GM19438 (cell line): Measurements from ENCODE around the gene SLC26A11.

Source experiments
- ATAC-seq: cut with Tn5 transposase; IDR thresholded peaks from one replicate; pipeline ENCODE4 v1.9.1; 2021; ENCODE audit warnings: low read depth; ENCODE audit not compliant: unreplicated experiment

SLC26A11 gene

GRCh38 chr17:80277751-80278671 is 57.8 kb downstream of the SLC26A11 start:
- no peak for ATAC-seq

- ATAC-seq, result no peak
These were observed 59.7 kb downstream of the SLC26A11 start for GRCh38 chr17:80279895-80280294.

- ATAC-seq, result no peak
These were observed 61.3 kb downstream of the SLC26A11 start for GRCh38 chr17:80281516-80281915.

GRCh38 chr17:80283116-80283852 is 63.1 kb downstream of the SLC26A11 start:
- no peak for ATAC-seq

GRCh38 chr17:80284631-80285030 is 64.4 kb downstream of the SLC26A11 start:
- ATAC-seq, result no peak

GRCh38 chr17:80285237-80285920 is 65.2 kb downstream of the SLC26A11 start:
- ATAC-seq, result no peak

GRCh38 chr17:80286638-80286960 is 66.4 kb downstream of the SLC26A11 start:
- ATAC-seq, result no peak

- no peak for ATAC-seq
These were observed 66.8 kb downstream of the SLC26A11 start for GRCh38 chr17:80287038-80287437.

GRCh38 chr17:80287806-80288567 is 67.8 kb downstream of the SLC26A11 start:
- ATAC-seq, result no peak

GRCh38 chr17:80289616-80290015 is 69.4 kb downstream of the SLC26A11 start:
- ATAC-seq, result no peak

- no peak for ATAC-seq
These were observed 69.9 kb downstream of the SLC26A11 start for GRCh38 chr17:80290156-80290555.

- ATAC-seq, result no peak
These were observed 71.0 kb downstream of the SLC26A11 start for GRCh38 chr17:80291260-80291659.

GRCh38 chr17:80291691-80292487 is 71.7 kb downstream of the SLC26A11 start:
- ATAC-seq, result no peak

GRCh38 chr17:80292521-80292971 is 72.3 kb downstream of the SLC26A11 start:
- no peak for ATAC-seq

- ATAC-seq, result no peak
These were observed 74.0 kb downstream of the SLC26A11 start for GRCh38 chr17:80294210-80294609.

GRCh38 chr17:80294653-80295052 is 74.4 kb downstream of the SLC26A11 start:
- ATAC-seq, result no peak

- no peak for ATAC-seq
These were observed 74.9 kb downstream of the SLC26A11 start for GRCh38 chr17:80295146-80295545.

- ATAC-seq, result no peak
These were observed 75.3 kb downstream of the SLC26A11 start for GRCh38 chr17:80295559-80295958.

GRCh38 chr17:80296221-80296620 is 76.0 kb downstream of the SLC26A11 start:
- no peak for ATAC-seq
